ENCODE data around the gene CACNG4.

DNA sequence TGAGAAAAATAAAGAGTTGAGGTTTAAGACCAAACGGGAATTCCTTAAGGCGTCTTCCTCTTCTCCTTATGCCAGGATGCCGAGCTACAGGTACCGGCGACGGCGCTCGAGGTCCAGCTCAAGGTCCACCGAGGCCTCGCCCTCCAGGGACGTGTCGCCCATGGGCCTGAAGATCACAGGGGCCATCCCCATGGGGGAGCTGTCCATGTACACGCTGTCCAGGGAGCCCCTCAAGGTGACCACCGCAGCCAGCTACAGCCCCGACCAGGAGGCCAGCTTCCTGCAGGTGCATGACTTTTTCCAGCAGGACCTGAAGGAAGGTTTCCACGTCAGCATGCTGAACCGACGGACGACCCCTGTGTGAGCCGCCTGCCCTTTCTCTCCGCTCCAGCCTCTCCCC, 66.1 kb downstream of the CACNG4 start:
- TF ChIP-seq, protein P1, sequence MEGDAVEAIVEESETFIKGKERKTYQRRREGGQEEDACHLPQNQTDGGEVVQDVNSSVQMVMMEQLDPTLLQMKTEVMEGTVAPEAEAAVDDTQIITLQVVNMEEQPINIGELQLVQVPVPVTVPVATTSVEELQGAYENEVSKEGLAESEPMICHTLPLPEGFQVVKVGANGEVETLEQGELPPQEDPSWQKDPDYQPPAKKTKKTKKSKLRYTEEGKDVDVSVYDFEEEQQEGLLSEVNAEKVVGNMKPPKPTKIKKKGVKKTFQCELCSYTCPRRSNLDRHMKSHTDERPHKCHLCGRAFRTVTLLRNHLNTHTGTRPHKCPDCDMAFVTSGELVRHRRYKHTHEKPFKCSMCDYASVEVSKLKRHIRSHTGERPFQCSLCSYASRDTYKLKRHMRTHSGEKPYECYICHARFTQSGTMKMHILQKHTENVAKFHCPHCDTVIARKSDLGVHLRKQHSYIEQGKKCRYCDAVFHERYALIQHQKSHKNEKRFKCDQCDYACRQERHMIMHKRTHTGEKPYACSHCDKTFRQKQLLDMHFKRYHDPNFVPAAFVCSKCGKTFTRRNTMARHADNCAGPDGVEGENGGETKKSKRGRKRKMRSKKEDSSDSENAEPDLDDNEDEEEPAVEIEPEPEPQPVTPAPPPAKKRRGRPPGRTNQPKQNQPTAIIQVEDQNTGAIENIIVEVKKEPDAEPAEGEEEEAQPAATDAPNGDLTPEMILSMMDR (conservative IDR thresholded peaks at IDR 0.05; ENCODE audit: low read depth, low read length): no peak
- no peak for TF ChIP-seq EZH2 (IDR thresholded peaks at IDR 0.05; ENCODE audit: low read length, unreplicated experiment)
- TF ChIP-seq EZH2phosphoT487 (IDR thresholded peaks at IDR 0.05; ENCODE audit: borderline replicate concordance, low read length): no peak
